ENCODE data around the gene DEPP1.

Gene DEPP1

DNA sequence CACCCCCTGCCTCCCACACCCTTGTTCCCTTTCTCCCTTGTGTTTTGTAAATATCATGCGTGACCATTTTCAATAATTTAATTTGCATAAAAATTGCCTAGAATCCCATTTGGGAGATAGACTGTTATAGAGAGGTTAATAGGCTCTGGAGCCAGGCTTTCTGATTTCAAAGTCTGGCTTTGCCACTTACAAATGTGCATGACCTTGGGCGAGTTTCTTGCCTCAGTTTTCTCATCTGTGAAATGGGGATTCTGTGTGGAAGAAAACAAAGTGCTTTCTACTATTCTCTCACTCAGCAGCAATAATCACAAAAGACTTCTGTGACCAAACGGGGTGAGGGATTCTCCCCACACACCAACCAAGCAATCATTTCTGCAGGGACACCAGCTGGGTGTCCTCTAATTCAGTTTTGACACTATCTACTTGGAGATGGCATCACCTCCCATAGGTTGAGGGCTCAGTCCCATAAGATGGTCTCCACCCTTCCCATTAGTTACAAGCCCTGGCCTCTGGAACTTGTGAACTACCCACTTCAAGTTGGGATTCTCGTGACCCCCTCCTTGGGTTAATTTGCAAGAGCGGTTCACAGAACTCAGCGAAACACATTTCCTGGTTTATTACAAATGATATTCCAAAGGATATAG, 18.6 kb upstream of the DEPP1 start:
- H3K27ac ChIP-seq = peak overlapping the region; percentile 72
- peak overlapping the region; percentile 26; the same call in 1 of the 2 replicates for H3K9ac ChIP-seq
- peak overlapping the region; percentile 48; the same call in 1 of the 2 replicates for H3K4me2 ChIP-seq

DNA sequence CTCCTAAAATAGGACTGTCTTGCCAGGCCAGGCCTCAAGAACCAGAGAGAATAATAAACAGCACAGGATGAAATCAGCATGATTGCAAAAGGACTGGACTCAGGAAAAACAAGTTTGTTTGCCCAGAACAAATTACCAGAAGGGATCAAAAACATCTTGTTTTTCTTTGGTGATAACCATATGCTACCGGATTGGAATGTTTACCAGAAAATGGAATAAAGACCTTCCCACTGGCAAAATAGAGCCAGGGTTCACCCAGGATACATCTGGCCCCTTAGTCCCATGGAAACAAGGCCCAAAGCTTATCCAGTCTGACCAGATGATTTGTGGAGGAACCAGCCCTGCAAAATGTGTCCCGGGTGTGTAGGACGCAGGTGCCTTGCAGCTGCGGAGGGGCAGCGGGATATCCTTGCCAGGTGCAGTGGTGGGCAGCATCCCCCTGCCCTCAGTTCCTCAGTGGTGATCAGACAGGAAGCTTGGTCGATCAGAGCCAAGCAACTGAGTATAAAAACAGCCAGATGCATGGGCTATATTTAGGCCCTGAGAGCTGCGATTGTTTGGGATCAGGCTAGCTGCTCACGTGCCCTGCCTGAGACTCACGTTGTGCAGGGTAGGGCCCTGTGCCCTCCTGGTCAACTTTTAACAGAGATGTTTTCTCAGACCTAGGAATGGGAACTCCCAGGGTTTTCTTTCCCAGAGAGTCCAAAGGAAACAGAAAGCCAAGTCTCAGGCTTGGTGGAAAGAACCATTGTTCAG, 17.5 kb upstream of the DEPP1 start:
- peak overlapping the region; percentile 48 for H3K4me2 ChIP-seq
- peak overlapping the region; percentile 72 for H3K27ac ChIP-seq

More for the DNA sequence above, 18.6 kb upstream of the DEPP1 start:
- Histone ChIP-seq H3K79me2 (ENCODE audit: insufficient read depth, low read depth) (peaks cover 7% of the 10 kb centered on the region), H3K27me3 (ENCODE audit: insufficient read depth, low read depth) (no peaks in the 10 kb centered on the region), H4K20me1 (ENCODE audit: insufficient read depth) (no peaks in the 10 kb centered on the region), H3K4me1 (ENCODE audit: low read depth, poor library complexity, severe bottlenecking) (peaks cover 74% of the 10 kb centered on the region), H3K36me3 (ENCODE audit: insufficient read depth) (no peaks in the 10 kb centered on the region; the same call in 1 of the 2 replicates), H2AFZ (ENCODE audit: low read depth) (no peak overlapping the region), H3K4me3 (IDR thresholded peaks at IDR 0.05; ENCODE audit: insufficient read depth, low read depth, low read length) (no peak overlapping the region)
- TF ChIP-seq, protein P1, sequence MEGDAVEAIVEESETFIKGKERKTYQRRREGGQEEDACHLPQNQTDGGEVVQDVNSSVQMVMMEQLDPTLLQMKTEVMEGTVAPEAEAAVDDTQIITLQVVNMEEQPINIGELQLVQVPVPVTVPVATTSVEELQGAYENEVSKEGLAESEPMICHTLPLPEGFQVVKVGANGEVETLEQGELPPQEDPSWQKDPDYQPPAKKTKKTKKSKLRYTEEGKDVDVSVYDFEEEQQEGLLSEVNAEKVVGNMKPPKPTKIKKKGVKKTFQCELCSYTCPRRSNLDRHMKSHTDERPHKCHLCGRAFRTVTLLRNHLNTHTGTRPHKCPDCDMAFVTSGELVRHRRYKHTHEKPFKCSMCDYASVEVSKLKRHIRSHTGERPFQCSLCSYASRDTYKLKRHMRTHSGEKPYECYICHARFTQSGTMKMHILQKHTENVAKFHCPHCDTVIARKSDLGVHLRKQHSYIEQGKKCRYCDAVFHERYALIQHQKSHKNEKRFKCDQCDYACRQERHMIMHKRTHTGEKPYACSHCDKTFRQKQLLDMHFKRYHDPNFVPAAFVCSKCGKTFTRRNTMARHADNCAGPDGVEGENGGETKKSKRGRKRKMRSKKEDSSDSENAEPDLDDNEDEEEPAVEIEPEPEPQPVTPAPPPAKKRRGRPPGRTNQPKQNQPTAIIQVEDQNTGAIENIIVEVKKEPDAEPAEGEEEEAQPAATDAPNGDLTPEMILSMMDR (conservative IDR thresholded peaks at IDR 0.05; ENCODE audit: low read depth, low read length) = no peak

DNA sequence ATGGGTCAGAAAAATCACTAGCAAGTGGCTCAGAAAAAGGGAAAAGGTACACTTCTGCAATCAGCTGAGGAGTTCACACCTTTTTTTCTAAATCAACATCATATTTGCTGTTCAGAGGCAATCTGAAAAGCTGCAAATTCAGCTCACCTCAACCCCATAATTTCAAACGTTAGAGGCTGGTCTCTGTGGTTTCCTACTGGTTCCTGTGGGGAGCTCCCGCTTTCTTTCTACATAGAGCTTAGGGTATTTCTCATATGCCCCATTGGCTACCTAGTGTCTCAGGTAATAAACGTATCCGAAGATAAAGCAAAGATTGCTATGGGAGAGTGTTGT, 16.9 kb upstream of the DEPP1 start:
- peak overlapping the region; percentile 26; the same call in 1 of the 2 replicates for H3K9ac ChIP-seq
- no peaks in the 10 kb centered on the region for H3K27me3 ChIP-seq (ENCODE audit: insufficient read depth, low read depth)
- H3K79me2 ChIP-seq (ENCODE audit: insufficient read depth, low read depth) = no peaks in the 10 kb centered on the region
- no peaks in the 10 kb centered on the region for H4K20me1 ChIP-seq (ENCODE audit: insufficient read depth)
- peak overlapping the region; percentile 48 for H3K4me2 ChIP-seq
- no peak overlapping the region for H3K4me3 ChIP-seq (IDR thresholded peaks at IDR 0.05; ENCODE audit: insufficient read depth, low read depth, low read length)
- TF ChIP-seq, protein P1 (conservative IDR thresholded peaks at IDR 0.05; ENCODE audit: low read depth, low read length) = no peak
- peak overlapping the region; percentile 72 for H3K27ac ChIP-seq
- peaks cover 85% of the 10 kb centered on the region for H3K4me1 ChIP-seq (ENCODE audit: low read depth, poor library complexity, severe bottlenecking)
- no peak overlapping the region for H2AFZ ChIP-seq (ENCODE audit: low read depth)
- H3K36me3 ChIP-seq (ENCODE audit: insufficient read depth) = peaks cover 3% of the 10 kb centered on the region; the same call in 1 of the 2 replicates

More for the DNA sequence above, 17.5 kb upstream of the DEPP1 start:
- no peaks in the 10 kb centered on the region; the same call in 1 of the 2 replicates for H3K36me3 ChIP-seq (ENCODE audit: insufficient read depth)
- no peaks in the 10 kb centered on the region for H3K27me3 ChIP-seq (ENCODE audit: insufficient read depth, low read depth)
- H3K4me3 ChIP-seq (IDR thresholded peaks at IDR 0.05; ENCODE audit: insufficient read depth, low read depth, low read length) = no peak overlapping the region
- H3K4me1 ChIP-seq (ENCODE audit: low read depth, poor library complexity, severe bottlenecking) = peaks cover 80% of the 10 kb centered on the region
- TF ChIP-seq, protein P1 (conservative IDR thresholded peaks at IDR 0.05; ENCODE audit: low read depth, low read length) = no peak
- H2AFZ ChIP-seq (ENCODE audit: low read depth) = no peak overlapping the region
- no peaks in the 10 kb centered on the region for H3K79me2 ChIP-seq (ENCODE audit: insufficient read depth, low read depth)
- peak overlapping the region; percentile 26; the same call in 1 of the 2 replicates for H3K9ac ChIP-seq
- no peaks in the 10 kb centered on the region for H4K20me1 ChIP-seq (ENCODE audit: insufficient read depth)

DNA sequence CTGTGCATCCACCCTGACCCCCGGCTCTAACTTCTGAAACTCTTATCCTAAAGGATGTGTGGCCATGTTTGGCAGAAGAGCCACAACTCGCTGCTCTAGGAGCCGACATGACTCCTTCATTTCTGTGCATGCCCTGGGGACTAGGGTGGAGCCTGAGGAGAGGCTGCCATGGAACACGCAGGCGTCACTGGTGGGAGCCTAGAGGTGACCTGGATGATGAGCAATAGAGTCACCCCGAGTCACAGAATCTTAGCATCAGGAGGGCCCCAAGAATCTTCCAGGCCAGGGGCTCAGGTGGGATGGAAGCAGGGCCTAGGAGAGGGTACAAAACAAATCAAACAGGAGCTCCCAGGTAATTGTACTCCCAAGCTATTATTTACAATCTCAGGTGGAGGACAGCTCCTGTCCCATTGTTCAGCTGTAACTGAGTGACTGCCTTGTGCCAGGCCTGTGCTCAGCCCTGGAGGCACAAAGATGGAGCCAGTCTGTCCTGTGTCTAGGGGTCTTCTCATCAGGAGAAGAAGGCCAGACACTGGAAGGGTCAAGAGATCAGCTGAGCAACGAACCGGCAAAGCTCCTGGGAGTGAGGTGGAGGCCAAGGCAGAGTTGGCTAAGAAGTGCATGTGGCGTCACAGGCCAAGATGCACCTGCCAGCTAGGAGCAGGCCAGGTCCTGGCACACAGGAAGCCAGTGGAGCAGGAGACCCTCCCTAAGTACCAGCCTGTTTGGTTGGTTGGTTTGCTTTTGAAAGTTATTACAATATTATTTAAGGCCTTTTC, 16.3 kb upstream of the DEPP1 start:
- H3K4me2 ChIP-seq = peak overlapping the region; percentile 48
- H3K4me3 ChIP-seq (IDR thresholded peaks at IDR 0.05; ENCODE audit: insufficient read depth, low read depth, low read length) = no peak overlapping the region
- peak overlapping the region; percentile 72 for H3K27ac ChIP-seq
- peaks cover 3% of the 10 kb centered on the region; the same call in 1 of the 2 replicates for H3K36me3 ChIP-seq (ENCODE audit: insufficient read depth)
- TF ChIP-seq, protein P1 (conservative IDR thresholded peaks at IDR 0.05; ENCODE audit: low read depth, low read length) = no peak
- no peak overlapping the region; the same call in 1 of the 2 replicates for H3K9ac ChIP-seq
- H3K27me3 ChIP-seq (ENCODE audit: insufficient read depth, low read depth) = no peaks in the 10 kb centered on the region
- H2AFZ ChIP-seq (ENCODE audit: low read depth) = no peak overlapping the region
- no peaks in the 10 kb centered on the region for H4K20me1 ChIP-seq (ENCODE audit: insufficient read depth)
- peaks cover 86% of the 10 kb centered on the region for H3K4me1 ChIP-seq (ENCODE audit: low read depth, poor library complexity, severe bottlenecking)
- H3K79me2 ChIP-seq (ENCODE audit: insufficient read depth, low read depth) = no peaks in the 10 kb centered on the region

All from KMS-11 (cell line).